GM12872 (cell line): Measurements from ENCODE around the gene CERK.

Source experiments
- TF ChIP-seq, protein P1 (sequence below): IDR thresholded peaks from 3 replicates; pipeline ENCODE4 v1.5.1; 2011; ENCODE audit warnings: low read depth, mild to moderate bottlenecking, low read length, moderate library complexity; ENCODE audit not compliant: insufficient read depth

The CERK gene

DNA sequence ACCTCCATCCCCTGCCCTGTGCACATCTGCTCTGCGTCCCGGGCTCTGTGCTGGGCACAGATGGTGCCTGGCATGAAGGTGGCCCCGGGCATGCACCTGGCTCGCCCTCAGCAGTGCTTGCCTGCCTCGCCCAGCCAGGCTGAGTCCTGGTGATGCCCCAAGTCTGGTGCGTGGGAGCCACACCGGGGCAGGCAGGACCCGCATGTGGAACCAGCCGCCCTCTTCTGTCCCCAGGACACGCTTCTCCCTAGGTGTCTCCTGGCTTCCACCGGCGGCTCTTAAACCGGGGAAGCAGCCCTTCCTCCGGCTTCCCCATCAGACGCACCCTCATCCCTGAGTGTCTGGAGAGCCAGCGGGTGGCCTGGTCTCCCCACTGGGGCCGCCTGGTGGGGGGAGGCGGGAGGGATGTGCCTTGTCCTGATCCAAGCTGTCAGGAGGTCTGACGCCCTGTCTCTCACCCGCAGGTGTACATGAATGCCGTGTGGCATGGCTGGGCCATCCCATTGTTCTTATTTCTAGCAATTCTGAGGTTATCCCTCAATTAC is 72.8 kb downstream of the CERK start:
- TF ChIP-seq, protein P1, sequence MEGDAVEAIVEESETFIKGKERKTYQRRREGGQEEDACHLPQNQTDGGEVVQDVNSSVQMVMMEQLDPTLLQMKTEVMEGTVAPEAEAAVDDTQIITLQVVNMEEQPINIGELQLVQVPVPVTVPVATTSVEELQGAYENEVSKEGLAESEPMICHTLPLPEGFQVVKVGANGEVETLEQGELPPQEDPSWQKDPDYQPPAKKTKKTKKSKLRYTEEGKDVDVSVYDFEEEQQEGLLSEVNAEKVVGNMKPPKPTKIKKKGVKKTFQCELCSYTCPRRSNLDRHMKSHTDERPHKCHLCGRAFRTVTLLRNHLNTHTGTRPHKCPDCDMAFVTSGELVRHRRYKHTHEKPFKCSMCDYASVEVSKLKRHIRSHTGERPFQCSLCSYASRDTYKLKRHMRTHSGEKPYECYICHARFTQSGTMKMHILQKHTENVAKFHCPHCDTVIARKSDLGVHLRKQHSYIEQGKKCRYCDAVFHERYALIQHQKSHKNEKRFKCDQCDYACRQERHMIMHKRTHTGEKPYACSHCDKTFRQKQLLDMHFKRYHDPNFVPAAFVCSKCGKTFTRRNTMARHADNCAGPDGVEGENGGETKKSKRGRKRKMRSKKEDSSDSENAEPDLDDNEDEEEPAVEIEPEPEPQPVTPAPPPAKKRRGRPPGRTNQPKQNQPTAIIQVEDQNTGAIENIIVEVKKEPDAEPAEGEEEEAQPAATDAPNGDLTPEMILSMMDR = no peak

DNA sequence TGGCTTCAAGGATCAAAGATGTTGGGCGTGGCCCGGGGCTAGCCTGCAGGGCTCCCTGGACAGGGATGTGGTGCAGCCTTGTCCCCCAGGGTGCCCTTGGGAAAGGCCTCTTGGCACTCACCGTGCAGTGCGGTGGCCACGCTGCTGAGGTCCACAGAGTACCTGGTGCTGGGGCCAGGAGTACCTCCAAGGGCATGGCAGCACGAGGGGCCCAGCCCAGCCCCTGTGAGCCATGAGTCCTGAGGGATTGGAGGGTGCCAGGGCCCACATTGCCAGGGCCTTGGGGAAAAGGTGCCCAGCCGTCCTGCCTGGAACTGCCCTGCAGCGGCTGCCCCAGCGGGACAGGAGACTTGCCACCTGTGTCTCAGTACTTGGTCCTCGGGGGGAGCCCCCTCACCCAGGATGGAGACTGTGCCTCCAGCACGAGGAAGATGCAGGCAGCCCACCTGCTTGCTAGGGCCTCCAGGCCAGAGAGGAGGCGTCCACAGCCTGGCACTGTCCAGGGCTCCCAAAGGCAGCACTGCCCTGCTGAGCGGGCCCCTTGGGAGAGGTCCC is 73.7 kb downstream of the CERK start:
- TF ChIP-seq, protein P1 = no peak

DNA sequence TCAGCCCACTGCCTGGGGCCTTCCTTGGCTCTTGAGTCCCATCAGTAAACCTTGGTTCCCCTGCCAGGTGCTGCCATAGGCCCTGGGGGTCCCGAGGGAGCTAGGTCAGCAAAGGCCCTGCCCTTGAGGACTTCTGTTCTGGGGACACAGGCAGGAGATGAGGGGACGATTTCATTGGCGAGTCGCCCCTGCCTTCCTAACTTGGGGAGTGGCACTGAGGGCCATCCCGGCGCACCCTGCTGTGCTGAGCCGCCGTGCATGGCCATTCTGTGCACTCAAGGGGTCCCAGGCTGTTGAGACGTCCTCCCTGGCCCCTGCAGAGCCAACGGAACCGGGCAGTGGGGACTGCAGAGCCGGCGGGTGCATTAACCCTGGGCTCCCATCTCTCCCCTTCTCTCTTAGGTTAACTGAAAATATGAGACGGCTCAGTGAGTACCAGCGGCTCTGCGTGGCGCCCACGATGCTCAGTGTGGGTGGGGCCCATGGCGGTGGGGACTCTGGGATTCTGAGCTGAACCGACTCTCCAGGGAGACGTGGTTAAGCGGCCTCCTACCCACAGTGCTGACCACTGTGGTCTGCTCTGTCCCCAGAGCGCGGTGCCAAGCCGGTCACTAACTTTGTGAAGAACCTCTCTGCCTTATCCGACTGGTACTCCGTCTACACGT is 74.5 kb downstream of the CERK start:
- TF ChIP-seq, protein P1 = no peak

DNA sequence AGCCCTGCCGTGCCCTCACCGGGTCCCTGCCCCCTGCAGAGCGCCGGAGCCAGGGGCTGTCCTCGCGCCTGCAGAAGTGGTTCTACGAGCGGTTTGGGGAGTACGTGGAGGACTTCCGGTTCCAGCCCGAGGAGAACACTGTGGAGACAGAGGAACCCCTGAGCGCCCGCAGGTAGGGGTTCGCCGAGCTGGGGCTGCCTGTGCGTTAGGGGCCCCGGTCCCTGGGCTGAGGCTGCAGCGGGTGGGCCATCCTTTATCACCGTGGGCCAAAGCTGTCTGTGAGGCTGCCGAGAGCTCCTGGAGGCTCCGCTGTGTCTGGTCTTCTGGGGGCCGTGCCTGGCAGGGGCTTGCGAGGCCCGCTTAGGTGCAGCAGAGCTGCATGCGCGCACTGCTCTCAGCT is 75.1 kb downstream of the CERK start:
- TF ChIP-seq, protein P1 = no peak

DNA sequence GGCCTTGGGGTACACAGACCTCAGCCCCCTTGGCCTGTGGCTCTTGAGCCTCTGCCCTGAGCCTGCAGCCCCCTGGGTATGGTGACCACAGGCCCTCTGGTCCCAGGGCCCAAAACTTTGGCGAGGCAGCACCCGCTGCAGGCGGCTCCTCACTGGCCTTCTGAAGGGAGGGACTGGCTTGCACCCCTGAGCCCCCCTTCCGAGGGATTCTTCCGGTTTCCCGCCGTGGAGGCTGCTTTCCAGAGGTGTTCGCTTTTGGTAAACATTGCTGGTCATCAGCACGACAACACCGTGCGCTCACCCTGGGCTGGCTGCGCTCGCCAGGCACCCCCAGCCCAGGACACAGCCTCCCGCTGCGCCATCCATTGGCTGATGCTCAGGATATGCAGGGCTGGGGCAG is 75.8 kb downstream of the CERK start:
- TF ChIP-seq, protein P1 = no peak

DNA sequence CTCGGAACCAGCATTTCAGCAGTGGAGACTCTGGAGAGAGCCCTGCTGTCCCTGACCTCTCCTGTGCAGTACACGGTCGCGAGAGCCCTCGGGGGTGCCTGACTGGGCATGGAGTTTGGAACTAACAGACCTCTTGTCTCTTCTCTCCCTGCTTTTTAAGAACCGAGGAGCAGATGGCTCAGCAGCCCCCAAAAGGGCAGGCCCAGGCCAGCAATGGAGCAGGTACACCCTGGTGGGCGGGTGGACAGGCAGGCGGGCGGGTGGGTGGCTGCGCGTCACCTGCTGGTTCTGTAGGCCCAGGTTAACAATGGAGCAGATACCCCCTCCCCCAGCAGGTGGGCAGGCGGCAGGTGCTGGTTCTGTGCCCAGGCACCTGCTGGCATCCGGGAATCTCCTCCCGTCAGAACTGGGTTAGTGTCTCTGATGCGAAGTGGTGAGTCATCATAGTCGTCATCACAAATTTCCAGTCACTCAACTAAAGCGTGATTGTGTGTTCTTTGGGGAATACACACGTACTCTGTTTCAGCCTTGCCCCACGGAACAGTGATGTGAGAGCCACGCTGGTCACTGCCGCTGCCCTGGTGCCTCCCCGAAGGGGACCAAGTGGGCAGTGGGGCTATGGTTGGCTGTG is 76.7 kb downstream of the CERK start:
- TF ChIP-seq, protein P1 = no peak

DNA sequence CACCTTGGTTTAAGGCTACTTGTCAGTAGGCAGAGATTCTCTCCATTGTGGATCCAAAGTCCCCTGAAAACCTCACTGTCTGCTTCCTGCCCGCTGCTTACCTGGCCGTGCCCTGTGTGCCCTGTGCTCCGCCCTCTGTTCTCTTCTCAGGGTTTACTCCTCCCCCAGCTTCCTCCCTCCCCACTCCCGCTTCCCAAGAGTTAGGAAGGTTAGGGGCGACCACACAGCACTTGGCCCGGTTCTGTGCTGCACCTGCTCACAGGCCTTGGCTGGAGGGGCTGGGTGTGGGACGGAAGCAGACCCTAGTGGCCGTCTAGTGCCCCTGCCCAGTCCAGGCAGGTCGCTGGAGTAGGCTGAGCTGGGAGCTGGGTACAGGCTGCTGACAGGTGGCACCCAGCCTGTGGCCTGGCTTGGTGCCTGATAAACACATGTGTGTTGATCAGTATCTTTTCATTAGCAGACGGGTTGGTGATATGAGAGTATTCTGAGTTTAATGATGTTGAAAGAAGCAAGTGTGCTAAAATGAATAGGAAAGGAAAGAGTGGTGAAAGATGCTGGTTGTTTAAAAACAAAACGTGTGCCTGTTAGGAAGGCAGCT is 77.3 kb downstream of the CERK start:
- TF ChIP-seq, protein P1 = no peak
